GM19372 (cell line): ENCODE measurements around the gene ZNF692.
"Not testable (repeated sequence)": the region's sequence is repeated elsewhere in the genome, so short reads cannot be mapped to it uniquely, and the experiment has no call there.

Experiments used
- ATAC-seq: cut with Tn5 transposase; IDR thresholded peaks from one replicate; pipeline ENCODE4 v1.9.1; 2021; ENCODE audit warnings: mild to moderate bottlenecking, low read depth, moderate library complexity; ENCODE audit not compliant: unreplicated experiment

The ZNF692 gene

DNA sequence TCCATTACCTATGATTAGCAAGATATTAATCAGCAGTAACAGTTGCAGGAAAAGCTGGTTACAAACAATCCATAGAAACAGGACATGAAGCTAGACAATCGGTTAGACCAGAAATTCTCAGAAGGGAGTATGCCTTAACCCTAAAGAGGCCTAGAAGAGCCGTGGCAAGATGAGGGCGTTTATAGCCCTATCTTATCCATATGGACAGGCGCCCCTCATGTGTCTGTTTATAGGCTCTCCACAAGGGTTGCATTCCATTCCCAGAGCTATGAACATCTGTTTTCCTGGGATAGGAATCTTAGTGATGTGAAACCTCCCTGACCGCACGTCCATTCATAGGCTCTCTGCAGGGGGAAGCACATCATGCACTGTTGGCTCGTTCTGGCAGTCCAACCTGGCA lies 23.5 kb upstream of the ZNF692 start:
- not testable (repeated sequence) for ATAC-seq

DNA sequence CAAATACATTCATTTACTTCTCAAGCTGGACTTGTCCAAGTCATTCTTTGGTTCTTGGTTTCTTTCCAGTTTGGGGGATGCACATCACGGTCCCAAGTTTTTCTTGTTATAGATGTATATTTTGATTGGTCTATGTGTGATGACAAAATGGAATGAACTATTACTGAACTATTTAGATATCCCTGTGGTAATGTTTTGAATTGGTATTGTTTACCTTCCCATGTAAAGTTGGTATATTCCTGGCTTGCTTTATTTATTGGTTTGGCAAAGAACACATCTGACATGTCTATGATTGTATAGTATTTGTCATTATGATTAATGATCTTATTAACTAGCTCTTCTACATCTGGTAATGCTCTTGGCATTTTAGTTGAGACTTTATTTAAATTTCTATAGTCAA lies 22.4 kb upstream of the ZNF692 start:
- ATAC-seq = no peak

DNA sequence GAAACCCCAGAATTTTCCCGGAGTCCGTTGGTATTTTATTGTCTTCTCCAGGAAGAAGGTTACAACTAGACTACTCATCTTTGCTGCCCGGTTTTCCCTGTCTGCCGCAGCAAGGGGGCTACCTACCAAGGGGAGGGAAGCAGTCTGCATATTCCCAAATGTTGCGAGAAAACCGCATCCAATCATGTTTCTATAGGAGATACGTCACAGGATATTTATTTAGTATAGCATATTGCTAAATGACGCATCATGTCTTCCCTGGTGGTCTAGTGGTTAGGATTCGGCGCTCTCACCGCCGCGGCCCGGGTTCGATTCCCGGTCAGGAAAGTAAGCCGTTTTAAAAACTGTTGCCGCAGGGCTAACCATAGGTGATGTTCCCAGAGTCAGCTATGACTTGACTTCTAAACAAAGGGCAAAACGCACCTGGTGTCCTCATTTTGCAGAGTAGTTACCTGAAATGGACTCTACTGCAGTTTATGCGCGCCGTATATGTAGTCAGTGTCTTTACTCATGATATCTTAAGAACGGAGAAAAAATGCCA lies 15.2 kb upstream of the ZNF692 start:
- ATAC-seq = peak; percentile 52

DNA sequence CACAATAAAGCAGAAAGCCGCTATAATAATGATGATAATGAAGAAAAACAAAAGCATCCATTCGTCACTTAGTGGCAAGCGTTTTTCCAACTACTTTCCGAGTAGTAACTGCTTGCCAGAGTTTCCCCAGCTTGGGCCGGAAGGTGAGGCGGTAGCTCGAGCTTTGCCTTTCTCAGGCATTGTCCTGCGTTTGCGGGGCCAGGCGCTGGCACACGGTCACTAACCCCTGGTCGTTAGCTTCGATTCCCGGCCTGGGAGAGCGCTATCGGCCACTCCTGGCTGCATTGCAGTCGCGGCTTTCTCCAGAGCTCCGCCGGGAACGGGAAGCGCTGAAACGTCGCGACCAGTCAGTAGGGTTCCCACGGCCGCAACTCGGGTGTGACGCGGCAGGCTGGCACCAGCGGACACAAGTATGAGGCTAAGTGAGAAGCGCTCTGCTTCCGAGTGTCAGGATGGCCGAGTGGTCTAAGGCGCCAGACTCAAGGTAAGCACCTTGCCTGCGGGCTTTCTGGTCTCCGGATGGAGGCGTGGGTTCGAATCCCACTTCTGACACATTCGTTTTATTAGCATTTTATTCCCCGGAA lies 14.6 kb upstream of the ZNF692 start:
- peak; percentile 73 for ATAC-seq

DNA sequence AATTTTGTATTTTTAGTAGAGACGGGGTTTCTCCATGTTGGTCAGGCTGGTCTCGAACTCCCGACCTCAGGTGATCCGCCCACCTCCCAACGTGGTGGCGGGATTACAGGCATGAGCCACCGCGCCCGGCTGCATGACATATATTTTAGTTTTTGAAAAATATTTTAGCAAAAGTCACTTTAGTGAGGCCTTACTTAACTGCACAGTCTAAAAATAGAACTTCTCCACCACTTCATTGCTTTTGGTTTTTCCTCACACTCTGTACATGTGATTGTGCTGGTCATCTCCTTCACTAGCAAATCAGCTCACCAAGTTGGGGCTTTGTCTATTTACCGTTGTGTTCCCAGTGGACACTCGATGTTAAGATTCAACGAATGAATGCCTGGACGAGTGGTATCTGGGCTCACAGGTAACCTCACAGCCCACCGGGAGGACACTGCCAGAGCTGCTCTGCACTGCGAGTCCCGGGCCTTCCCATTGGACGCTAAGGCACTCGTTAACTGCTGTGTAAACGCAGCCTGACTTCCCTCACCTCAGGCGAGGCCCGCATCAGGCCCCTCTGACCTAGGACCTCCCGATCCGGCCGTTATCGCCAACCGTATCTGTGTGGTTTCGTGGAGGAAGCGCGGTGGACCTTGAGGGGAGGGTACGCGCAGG lies 14.0 kb upstream of the ZNF692 start:
- ATAC-seq = peak; percentile 39

DNA sequence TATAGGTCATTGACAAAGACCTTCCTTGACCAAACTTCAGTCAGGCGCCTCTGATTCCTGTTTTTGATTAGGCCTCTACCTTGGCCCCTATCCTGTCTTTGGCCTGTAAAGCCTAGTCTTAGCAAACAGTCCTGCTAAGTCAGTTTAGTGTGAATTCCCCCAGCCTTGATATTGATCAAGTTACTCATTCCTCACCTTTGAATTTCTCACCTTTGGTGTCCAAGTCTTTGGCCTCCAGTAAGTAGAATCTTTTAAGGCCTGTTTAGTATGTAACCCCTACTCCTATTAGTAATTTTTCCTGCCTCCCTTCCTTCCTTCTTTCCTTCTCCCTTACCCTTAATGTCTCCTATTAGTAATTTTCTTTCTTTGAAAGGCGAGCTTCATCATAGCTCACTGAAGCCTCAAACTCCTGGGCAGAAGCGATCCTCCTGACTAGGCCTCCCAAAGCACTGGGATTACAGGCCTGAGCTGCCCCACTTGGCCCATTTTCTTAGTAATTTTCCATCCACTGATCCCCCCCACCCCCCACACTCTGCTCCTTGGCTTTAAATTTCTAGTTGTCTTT lies 13.0 kb upstream of the ZNF692 start:
- no peak for ATAC-seq

DNA sequence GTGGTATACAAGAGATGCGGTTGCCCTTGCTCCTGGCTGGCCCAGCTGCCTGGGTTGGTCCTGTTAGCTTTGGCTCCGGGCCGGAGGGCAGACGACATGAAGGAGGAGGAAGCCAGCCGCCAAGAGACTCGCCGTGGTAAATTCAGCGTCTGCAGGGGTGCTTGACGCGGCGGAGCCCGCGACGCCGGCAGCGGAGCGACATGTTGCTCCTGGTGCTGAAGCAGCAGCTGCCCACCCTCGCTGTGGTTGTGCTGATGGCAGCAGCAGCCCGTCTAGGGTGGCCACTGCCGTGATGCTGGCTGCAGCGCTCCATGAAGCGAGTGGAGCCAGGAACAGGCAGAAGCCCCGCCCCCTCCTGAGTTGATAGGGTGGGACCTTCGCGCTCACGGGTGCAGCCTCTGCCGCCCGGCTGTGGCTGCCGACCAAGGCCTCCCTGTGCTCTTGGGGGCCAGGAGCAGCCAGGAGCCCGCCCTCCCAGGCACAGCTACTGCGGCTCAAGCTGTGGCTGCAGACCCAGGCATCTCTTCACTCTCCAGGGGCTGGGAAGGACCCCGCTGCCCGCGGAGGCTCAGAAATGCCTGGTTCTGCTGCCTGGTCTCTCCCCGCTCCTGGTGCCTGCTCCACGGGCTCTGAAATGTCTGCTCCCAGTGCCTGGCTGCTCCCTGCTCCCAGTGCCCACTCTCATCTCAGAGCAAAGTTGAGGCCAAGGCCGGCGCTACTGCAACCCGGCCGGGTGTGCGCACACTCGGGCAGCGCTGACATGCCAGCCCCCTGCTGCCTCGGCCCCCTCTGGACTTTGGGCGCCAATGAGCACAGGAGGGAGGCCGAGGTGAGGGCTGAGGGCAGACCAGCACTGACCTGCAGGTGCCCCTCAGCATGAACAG lies 4.4 kb upstream of the ZNF692 start:
- ATAC-seq = peak; percentile 64

DNA sequence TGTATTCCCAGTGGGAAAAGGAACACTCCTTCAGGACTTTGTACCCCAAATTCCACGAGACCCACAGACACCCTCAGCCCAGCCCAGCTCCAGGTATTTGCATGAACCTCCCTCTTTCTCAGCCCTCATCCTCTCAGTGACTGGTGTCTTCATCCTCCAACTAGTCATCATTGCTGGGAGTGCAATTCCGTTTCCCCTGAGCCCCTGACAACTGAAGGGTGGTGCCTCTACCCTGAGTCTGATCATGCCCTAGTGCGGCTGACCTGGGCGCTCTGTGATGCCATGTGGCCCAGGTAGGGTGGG lies 3.8 kb upstream of the ZNF692 start:
- peak; percentile 4 for ATAC-seq

DNA sequence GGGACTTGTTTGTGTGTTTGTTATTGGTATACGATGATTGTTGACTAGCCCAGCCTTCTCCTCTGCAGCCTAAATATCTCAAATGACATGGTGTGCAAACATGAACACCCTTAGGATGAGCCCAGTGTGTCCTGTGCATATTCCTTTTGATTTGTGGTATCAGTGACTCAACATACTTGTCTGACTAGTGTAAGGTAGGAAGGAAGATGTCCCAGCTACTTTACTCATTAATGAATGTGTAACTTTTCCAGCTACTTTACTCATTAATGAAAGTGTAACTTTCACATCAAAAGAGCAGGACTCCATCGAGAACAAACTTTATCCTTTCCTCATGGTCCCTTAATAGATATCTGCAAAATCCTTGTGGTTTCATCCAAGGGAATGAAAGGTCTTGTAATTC lies 2.7 kb upstream of the ZNF692 start:
- ATAC-seq = no peak

- ATAC-seq = no peak
These were observed 1.1 kb upstream of the ZNF692 start for GRCh38 chr1:248860007-248860406.

DNA sequence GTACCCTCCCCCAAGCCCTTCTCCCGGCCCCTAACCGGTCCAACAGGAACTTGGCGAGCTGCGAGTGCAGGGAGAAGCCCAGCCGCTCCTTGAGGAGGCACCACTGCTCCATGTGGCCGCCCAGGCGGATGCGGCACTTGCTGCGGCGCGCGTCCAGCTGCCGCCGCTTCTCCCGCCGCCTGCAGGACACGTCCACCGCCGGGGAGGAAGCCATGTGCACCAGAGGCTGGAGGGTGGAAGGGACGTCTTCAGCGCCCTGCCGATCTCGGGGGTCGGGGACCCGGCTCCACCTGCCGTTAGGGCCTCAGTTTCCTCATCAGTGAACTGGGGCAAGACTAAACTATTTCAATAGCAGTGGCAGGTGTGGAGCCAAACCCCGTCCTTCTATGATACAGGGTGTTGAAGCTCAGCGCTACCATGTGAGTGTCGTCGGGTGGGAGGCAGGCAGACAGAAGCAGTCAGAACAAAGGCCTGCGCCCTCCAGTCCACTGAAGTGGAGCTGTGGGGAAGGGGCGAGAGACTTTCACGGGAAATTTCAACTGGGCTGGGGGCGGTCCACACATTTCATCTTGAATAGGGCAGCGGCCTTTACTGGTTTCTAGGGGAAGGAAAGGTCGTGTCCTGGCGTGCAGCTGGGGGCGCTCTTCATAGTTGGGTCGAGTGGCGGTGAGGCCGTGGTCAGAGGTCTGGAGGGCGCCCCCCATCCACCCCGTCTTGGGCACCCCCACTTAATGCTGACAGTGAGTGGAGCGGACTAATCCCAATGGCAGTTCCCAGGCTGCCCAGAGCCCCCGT lies 592 bp downstream of the ZNF692 start:
- ATAC-seq = peak; percentile 34

GRCh38 chr1:248857749-248858095 lies 1.2 kb downstream of the ZNF692 start:
- ATAC-seq = no peak

GRCh38 chr1:248857201-248857600 lies 1.7 kb downstream of the ZNF692 start:
- no peak for ATAC-seq

DNA sequence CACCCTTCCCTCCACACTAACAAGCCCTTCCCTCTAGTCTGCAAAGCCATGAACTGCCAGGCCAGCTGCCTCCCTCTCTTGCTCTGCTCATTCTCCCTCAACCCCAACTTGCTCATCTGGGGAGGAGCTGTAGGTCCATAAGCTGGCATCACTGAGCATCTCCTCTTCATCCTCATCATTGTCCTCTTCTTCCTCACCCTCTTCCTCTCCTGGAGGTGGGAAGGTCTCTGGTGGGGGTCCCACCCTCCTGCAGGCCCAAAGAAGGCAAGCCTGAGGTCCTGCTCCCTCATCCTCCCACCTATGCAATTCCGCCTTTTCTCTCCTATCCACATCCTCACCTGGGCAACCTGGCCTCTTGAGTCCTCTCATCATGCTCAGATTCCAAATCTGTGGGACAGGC lies 2.7 kb downstream of the ZNF692 start:
- ATAC-seq = no peak

DNA sequence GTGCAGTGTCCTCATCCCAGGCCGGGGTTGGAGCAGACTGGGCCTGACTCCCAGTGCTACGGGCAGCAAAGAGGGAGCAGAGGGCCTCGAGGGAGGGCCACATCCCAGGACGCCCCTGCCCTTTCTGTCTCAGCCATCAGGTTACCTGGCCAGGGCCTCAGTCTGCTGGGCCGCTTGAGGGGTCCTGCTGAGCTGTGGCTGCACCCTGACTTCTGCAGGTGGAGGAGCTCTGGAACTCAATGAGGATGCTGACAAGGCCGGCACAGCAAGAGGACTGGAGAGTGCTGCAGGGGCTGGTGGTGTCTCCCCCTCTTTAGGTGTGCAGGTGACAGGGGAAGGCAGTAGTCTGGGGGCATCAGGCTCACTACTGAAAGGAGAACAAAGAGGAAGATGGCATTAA lies 3.3 kb downstream of the ZNF692 start:
- ATAC-seq = no peak

DNA sequence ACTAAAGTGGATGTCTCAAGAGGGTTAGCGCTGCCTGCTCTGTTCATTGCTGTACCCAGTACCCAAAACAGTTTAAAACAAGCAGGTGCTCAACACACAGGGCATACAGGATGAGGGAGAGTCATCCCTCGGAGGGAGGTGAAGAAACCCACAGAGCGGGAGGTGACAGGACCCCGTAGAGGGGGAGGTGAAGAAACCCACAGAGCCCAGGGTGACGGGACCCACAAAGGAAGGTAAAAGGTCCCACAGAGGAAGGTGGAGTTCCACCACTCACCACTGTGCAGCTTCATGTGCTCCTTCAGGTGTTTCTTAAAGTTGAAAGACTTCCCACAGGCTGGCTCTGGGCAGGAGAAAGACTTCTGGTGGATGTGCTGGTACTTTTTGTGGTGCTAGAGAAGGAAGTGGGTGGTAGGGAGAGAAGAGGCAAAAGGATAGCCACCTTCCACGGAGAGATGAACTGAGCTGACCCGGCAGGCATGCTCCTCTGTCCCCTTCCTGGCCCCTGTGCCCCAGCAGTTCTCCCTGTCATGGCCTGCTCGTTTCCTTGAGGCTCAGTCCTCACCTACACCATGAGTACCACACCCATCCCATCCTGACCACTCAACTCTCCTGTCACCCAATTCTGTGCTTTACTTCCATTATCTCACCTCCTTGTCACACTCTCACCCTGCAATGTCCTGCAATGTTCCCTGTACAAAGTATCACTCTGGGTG lies 5.1 kb downstream of the ZNF692 start:
- ATAC-seq = no peak

- no peak for ATAC-seq
These were observed 6.1 kb downstream of the ZNF692 start for GRCh38 chr1:248852481-248853405.

DNA sequence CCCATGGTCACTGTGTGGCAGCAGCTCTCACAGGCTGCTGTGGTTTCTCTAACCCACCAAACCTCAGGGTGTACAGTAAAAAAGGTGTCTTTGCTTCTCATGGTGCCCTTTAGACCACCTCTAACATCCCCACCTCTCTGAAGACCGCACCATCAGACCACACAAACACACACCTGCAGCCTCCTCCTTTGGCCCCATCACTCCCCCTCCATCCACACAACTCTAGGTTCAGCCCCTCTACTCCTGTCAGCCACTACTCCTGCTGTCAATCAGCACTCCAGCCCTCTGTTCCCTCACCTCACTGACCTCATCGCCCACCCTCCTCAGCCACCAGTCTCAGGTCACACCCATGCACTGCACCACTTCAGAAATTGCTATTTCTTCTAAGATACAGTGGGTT lies 7.5 kb downstream of the ZNF692 start:
- ATAC-seq = no peak
